G401.6 (cell line): ENCODE data around the gene SUPT20HL2.
"Not testable (repeated sequence)": the region's sequence is repeated elsewhere in the genome, so short reads cannot be mapped to it uniquely, and the experiment has no call there.

Experiments
- FAIRE-seq: peaks from 2 replicates; lab custom pipeline; 2012; peaks lifted over from hg19 to GRCh38; lab: Jason Lieb, UNC

SUPT20HL2 gene

DNA sequence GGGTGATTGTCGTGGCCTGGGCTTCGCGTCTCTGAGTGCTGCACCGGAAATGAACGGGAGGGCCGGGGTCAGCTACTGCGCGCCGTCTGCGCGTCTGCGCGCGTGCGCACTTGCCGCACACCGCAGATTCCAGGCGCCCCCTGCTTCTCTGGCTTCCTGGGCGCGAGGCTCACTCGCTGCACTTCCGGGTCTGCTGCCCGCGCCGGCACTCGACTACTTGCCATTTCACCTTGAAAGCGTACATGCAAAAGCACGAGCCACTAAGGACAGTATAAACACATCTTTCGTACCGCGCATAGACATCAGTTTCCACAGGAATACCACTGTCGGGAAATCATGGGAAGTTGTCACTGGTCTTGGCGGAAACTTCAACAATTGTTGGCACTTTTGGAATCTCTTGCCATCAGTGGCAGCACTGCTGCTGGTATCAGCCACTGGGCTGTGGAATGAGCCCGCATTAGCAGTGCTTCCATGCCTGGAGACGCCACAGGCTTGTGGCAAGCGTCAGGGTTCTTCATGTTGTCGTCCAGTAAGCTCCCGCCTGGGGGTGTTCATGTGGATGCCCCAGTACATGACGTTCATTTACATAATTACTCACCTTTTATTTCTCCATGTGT is at the start of gene SUPT20HL2:
Gene SUPT20HL2, minus strand, starts transcription at position 51 of the 617 bp plus-strand sequence. CDS start 754 bp downstream, outside the sequence.
- FAIRE-seq: no peak

GRCh38 chrX:24362089-24362745 is 48.3 kb upstream of the SUPT20HL2 start:
- not testable (repeated sequence) for FAIRE-seq

DNA sequence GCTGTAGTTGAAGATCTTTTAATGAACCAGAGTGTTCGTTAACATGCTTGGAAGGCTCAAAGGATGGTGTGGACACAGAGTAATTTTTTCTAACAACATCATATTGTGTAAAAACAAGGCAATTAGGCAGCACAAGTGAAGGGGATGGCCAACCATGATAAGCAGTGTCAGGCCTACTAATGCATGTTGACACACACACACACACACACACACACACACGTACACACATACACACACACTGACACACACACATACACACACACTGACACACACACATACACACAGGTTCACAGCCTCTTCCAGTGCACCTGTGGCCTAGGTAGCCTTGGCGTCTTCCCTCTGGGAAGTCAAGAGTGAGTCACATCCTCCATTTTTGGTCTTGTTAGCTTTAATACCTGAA is 46.4 kb upstream of the SUPT20HL2 start, which contains the start of gene SUPT20HL1:
Gene SUPT20HL1, plus strand, starts transcription at position 368 of the 400 bp plus-strand sequence. CDS start 2,122 bp downstream, outside the sequence.
- no peak for FAIRE-seq

GRCh38 chrX:24357106-24357505 is 43.2 kb upstream of the SUPT20HL2 start:
- FAIRE-seq: no peak

DNA sequence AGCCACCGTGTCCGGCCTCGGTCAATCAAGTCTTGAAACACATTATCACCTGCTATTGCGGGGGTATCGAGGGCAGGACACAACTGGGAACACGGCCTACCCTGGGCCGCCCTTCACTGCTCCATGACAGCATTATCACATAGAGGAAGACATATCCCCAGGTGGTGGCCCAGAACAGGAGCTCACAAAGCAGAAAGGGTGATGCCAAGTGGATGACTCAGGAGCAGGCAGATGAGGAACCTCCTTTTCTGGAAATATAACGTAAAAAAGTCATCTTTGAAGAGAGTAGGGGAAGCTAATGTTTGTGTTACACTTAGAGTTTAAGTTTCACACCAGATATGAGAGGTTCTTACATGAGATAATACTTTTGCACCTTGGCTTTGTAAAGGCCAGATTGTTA is 41.2 kb upstream of the SUPT20HL2 start:
- no peak for FAIRE-seq

DNA sequence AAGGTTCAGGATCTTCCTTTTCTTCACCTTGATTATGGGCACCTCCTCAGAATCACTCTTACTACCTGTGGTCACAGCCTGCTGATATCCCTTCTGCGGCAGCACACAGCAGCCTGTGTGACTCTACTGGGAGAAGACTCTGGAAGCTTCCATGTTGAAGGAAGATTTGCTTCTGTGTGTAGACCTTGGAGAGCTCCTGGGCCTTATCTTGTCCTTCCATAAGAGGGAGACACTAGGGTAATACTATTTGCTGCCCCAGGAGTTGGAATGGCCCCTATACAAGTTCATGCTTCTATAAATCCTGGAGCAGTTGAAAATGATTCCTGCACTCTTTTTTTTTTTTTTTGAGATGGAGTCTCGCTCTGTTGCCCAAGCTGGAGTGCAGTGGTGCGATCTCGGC is 36.3 kb upstream of the SUPT20HL2 start:
- no peak for FAIRE-seq

- FAIRE-seq: no peak
Observed at GRCh38 chrX:24347881-24348280, 34.0 kb upstream of the SUPT20HL2 start.

- no peak for FAIRE-seq
Observed at GRCh38 chrX:24343719-24344118, 29.9 kb upstream of the SUPT20HL2 start.

- no peak for FAIRE-seq
Observed at GRCh38 chrX:24341795-24342194, 27.9 kb upstream of the SUPT20HL2 start.

DNA sequence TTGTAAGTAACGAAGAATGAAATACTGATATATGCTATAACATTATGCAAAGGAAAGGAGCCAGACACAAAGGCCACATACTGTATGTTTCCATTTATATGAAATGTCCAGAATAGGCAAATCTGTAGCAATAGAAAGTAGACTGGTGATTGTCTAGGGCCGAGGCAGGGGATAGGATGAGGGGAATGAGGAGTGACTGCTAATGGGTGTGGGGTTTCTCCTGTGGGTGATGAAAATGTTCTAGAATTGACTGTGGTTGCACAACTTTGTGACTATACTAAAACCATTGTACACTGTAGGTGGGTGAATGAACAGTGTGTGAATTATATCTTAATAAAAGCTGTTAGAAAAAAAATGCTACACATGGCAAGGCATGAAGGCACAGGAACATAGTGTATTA is 26.6 kb upstream of the SUPT20HL2 start:
- FAIRE-seq: no peak

DNA sequence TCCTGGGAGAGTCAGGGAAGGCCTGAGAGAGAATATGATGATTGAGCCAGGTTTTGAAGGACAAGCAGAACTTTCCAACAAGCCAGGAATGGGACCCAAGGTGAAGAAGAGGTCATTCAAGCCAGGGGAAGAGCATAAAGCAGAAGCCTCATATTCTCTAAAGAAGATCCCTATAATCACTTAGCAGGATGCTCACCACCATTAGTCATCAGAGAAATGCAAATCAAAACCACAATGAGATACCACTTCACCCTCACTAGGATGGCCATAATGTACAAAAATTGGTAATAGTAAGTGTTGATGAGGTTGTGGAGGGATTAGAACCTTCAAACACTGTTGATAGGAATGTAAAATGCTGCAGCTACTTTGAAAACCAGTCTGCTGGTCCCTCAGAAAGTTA is 26.0 kb upstream of the SUPT20HL2 start:
- no peak for FAIRE-seq

DNA sequence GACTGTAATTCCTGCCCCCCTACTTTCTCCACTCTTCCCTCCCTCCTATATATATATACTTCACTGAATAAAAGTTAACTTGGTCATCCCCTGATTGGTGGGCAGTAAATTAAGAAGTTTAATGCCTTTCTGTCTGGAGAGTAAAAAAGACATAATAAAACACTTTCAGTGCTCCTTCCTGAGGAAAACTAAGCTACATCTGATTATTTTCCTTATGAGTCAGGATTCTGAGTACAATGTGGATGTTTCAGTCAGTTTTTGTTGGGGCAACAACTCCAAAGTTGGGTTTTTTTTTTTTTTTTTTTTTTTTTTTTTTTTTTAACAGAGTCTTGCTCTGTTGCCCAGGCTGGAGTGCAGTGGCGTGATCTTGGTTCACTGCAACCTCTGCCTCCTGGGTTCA is 22.0 kb upstream of the SUPT20HL2 start:
- no peak for FAIRE-seq

GRCh38 chrX:24334461-24334860 is 20.6 kb upstream of the SUPT20HL2 start:
- no peak for FAIRE-seq

DNA sequence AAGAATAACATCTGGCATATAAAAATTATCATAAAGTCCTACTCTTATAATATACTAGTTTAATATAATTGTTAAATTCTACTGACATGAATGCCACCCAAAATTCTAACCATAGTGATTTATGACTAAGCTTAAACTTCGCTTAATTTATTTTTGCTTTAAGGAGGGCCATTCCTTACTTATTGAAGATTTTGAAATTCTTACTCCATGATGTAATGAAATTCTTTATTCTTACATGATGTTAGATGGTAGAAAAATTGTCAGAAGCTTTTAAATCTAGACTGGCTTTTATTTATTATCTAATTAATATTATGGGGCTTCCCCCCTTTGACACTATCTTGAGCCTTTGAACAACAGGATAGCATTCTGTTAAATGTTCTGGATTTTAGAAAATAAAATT is 19.5 kb upstream of the SUPT20HL2 start:
- FAIRE-seq: no peak

- no peak for FAIRE-seq
Observed at GRCh38 chrX:24332878-24333277, 19.0 kb upstream of the SUPT20HL2 start.

DNA sequence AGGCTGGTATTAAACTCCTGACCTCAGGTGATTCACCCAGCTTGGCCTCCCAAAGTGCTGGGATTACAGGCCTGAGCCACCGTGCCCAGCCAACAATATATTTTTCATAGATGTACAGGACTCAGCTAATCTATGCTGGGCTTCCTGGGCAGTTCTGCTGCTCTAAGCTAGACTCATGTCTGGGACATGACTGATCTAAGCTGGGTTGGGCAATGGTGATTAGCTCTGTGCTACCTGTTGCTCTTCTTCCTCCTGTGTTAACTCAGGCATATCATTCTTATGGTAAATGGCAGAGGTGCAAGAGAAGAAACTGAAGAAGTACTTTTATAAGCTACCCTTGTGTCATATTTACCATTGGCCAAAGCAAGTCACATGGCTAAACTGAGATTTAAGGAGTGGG is 11.4 kb upstream of the SUPT20HL2 start:
- FAIRE-seq: no peak

DNA sequence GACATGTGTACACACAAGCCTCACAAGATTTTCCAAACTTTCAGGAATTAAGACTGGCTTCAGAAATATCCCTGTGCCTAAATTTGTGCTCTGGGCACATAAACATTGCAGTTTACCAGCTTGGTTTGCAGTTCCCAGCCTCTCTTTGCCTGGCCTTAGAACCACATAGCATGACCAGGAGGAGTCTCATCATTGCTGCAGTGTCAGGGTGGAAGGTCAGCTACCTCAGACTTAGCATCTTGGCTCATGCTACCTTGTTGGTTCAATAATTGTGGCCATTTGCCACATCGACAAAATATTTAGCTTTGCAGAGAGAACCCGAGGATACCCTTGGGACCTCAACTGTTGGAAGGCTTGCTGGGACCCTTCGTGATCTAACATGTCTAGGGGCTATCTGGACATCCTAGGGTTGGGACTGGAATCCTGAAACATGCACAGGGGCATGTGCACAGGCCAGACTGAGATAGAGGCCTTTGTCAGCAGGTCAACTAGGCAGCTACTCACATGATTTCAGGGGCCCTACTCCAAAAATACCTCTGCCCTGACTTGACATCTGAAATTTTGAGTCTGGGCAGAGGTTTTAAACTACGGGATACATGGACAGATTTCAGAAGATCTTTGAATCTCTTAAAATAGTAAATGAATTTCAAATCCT is 8.0 kb upstream of the SUPT20HL2 start:
- no peak for FAIRE-seq

- FAIRE-seq: no peak
Observed at GRCh38 chrX:24317567-24317966, 3.7 kb upstream of the SUPT20HL2 start.

DNA sequence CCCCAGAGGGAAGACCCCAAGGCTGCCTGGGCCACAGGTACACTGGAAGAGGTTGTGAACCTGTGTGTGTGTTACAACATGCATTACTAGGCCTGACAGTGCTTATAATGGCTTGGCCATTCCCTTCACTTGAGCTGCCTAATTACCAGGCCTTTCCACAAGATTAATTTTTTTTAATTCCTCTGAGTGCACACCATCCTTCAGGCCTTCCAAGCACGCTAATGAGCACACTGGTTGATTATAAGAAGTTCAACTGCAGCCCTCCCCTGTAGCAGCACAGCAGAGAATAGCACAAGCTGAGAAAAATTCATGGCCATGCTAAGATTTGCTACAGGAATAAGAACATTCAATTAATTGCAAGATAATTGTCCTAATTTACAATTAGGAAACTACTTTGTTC is 2.2 kb upstream of the SUPT20HL2 start:
- FAIRE-seq: no peak

DNA sequence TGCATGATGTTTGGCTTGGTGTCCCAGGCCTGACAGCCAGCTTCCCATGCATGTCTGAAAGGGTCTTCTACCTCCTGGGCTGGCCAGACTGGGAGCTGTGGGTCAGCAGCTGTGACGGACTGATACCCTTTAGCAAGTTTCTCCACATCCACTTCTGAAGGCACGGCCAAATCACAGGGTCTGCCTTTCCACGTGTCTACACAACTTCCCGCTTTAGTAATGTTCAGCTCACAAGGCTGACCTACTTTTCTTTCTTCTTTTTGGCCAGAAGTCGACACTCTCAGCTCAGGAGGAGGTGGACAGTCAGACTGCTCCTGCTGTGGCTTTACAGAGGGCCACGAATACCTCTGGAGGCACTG is 1.6 kb downstream of the SUPT20HL2 start:
- FAIRE-seq: not testable (repeated sequence)

- FAIRE-seq: not testable (repeated sequence)
Observed at GRCh38 chrX:24311507-24312248, 2.2 kb downstream of the SUPT20HL2 start.

GRCh38 chrX:24310916-24311315 is 3.0 kb downstream of the SUPT20HL2 start:
- not testable (repeated sequence) for FAIRE-seq
